HG03558 (cell line): ENCODE data around the gene IDI1.
"Not testable (repeated sequence)": the region's sequence is repeated elsewhere in the genome, so short reads cannot be mapped to it uniquely, and the experiment has no call there.

Experiments used
- ATAC-seq: cut with Tn5 transposase; IDR thresholded peaks from one replicate; pipeline ENCODE4 v1.9.1; 2021; ENCODE audit warnings: moderate number of reproducible peaks; ENCODE audit not compliant: unreplicated experiment; ENCODE audit errors: extremely low read depth

Gene IDI1

GRCh38 chr10:1066734-1067133 is 17.8 kb upstream of the IDI1 start:
- not testable (repeated sequence) for ATAC-seq

- ATAC-seq = no peak
Measured at GRCh38 chr10:1064964-1065247, 16.0 kb upstream of the IDI1 start.

GRCh38 chr10:1063232-1063865 is 14.4 kb upstream of the IDI1 start:
- no peak for ATAC-seq

GRCh38 chr10:1061930-1062774 is 13.2 kb upstream of the IDI1 start:
- ATAC-seq = no peak

- no peak for ATAC-seq
Measured at GRCh38 chr10:1059902-1060301, 11.0 kb upstream of the IDI1 start.

- no peak for ATAC-seq
Measured at GRCh38 chr10:1058017-1058416, 9.1 kb upstream of the IDI1 start.

GRCh38 chr10:1057106-1057657 is 8.3 kb upstream of the IDI1 start:
- ATAC-seq = no peak

GRCh38 chr10:1056326-1057105 is 7.6 kb upstream of the IDI1 start, which contains the start of gene WDR37:
Gene WDR37, plus strand, starts transcription at chr10:1056385. Its CDS starts 15,771 bp downstream, at chr10:1072156.
- peak; percentile 69 for ATAC-seq

GRCh38 chr10:1054684-1055083 is 5.8 kb upstream of the IDI1 start:
- ATAC-seq = no peak

GRCh38 chr10:1050554-1050953 is 1.6 kb upstream of the IDI1 start:
- ATAC-seq = no peak

- ATAC-seq = no peak
Measured at GRCh38 chr10:1050145-1050544, 1.2 kb upstream of the IDI1 start.

GRCh38 chr10:1049425-1049958 is 573 bp upstream of the IDI1 start:
- no peak for ATAC-seq

- no peak for ATAC-seq
Measured at GRCh38 chr10:1048349-1048731, 579 bp downstream of the IDI1 start.

- no peak for ATAC-seq
Measured at GRCh38 chr10:1047937-1048336, 982 bp downstream of the IDI1 start.

GRCh38 chr10:1045415-1045814 is 3.5 kb downstream of the IDI1 start:
- ATAC-seq = no peak

GRCh38 chr10:1044964-1045363 is 4.0 kb downstream of the IDI1 start:
- no peak for ATAC-seq

- no peak for ATAC-seq
Measured at GRCh38 chr10:1044146-1044545, 4.8 kb downstream of the IDI1 start.

- no peak for ATAC-seq
Measured at GRCh38 chr10:1043532-1043995, 5.4 kb downstream of the IDI1 start.

- no peak for ATAC-seq
Measured at GRCh38 chr10:1041514-1041913, 7.4 kb downstream of the IDI1 start.

GRCh38 chr10:1040133-1040532 is 8.8 kb downstream of the IDI1 start:
- no peak for ATAC-seq
